ACC112 (cell line): ENCODE data around the gene PIK3R3.
"Not testable (repeated sequence)": the region's sequence is repeated elsewhere in the genome, so short reads cannot be mapped to it uniquely, and the experiment has no call there.

Experiments used
- H2AFZ ChIP-seq: fragments of 200-600 bp; sonication (generic); one replicate; pipeline ENCODE4 v1.6.0; 2017; ENCODE audit warnings: antibody characterized with exemption, low read length; ENCODE audit not compliant: unreplicated experiment
- H3K27ac ChIP-seq: fragments of 200-600 bp; sonication (generic); 2 replicates; pipeline ENCODE4 v1.5.1; 2014; ENCODE audit warnings: low read depth, mild to moderate bottlenecking, antibody characterized with exemption, low read length, moderate library complexity
- H3K27me3 ChIP-seq: fragments of 200-600 bp; sonication (generic); 2 replicates; pipeline ENCODE4 v1.6.1; 2014; ENCODE audit warnings: mild to moderate bottlenecking, antibody characterized with exemption, low read length, moderate library complexity, mixed read lengths; ENCODE audit not compliant: insufficient read depth
- H3K36me3 ChIP-seq: fragments of 200-600 bp; sonication (generic); 2 replicates; pipeline ENCODE4 v1.6.1; 2016; ENCODE audit warnings: mild to moderate bottlenecking, antibody characterized with exemption, low read length, moderate library complexity, mixed read lengths; ENCODE audit not compliant: insufficient read depth
- H3K4me1 ChIP-seq: fragments of 200-600 bp; sonication (generic); one replicate; pipeline ENCODE4 v1.6.1; 2016; ENCODE audit warnings: low read length, mixed read lengths; ENCODE audit not compliant: insufficient read depth, unreplicated experiment, control insufficient read depth
- H3K4me3 ChIP-seq: fragments of 200-600 bp; sonication (generic); 2 replicates; pipeline ENCODE4 v1.5.1; 2014; ENCODE audit warnings: mild to moderate bottlenecking, low read depth, low read length
- H3K79me2 ChIP-seq: fragments of 200-600 bp; sonication (generic); one replicate; pipeline ENCODE4 v1.6.0; 2016; ENCODE audit warnings: low read length; ENCODE audit not compliant: control insufficient read depth, unreplicated experiment, insufficient read depth

The PIK3R3 gene

GRCh38 chr1:46067652-46068051 lies 64.8 kb downstream of the PIK3R3 start:
- Histone ChIP-seq H2AFZ (no peak overlapping the region), H3K27ac (no peak overlapping the region), H3K4me1 (peaks cover 8% of the 10 kb centered on the region), H3K27me3 (no peaks in the 10 kb centered on the region), H3K4me3 (no peak overlapping the region), H3K79me2 (no peaks in the 10 kb centered on the region), H3K36me3 (peaks cover 3% of the 10 kb centered on the region; the same call in 1 of the 2 replicates)

GRCh38 chr1:46065405-46065804 lies 67.0 kb downstream of the PIK3R3 start:
- Histone ChIP-seq H3K79me2 (no peaks in the 10 kb centered on the region), H2AFZ (peak overlapping the region; percentile 13), H3K27ac (no peak overlapping the region), H3K4me1 (peaks cover 8% of the 10 kb centered on the region), H3K36me3 (peaks cover 16% of the 10 kb centered on the region; the same call in 1 of the 2 replicates), H3K4me3 (peak overlapping the region; percentile 1; the same call in 1 of the 2 replicates), H3K27me3 (no peaks in the 10 kb centered on the region)

GRCh38 chr1:46064708-46065107 lies 67.7 kb downstream of the PIK3R3 start:
- Histone ChIP-seq H3K27ac (no peak overlapping the region), H3K27me3 (no peaks in the 10 kb centered on the region), H3K4me1 (peaks cover 8% of the 10 kb centered on the region), H3K4me3 (no peak overlapping the region), H3K36me3 (peaks cover 15% of the 10 kb centered on the region; the same call in 1 of the 2 replicates), H3K79me2 (no peaks in the 10 kb centered on the region), H2AFZ (peak overlapping the region; percentile 13)

- peak overlapping the region; percentile 34 for H3K4me3 ChIP-seq
- H3K27me3 ChIP-seq, result no peaks in the 10 kb centered on the region
- H3K27ac ChIP-seq, result no peak overlapping the region
- H2AFZ ChIP-seq, result peak overlapping the region; percentile 40
- H3K4me1 ChIP-seq, result peaks cover 8% of the 10 kb centered on the region
- no peaks in the 10 kb centered on the region for H3K79me2 ChIP-seq
- H3K36me3 ChIP-seq, result peaks cover 22% of the 10 kb centered on the region
These were observed 69.6 kb downstream of the PIK3R3 start for GRCh38 chr1:46062651-46063319.

- Histone ChIP-seq H3K79me2 (no peaks in the 10 kb centered on the region), H3K36me3 (peaks cover 22% of the 10 kb centered on the region), H3K27ac (no peak overlapping the region)
These were observed 71.3 kb downstream of the PIK3R3 start for GRCh38 chr1:46061146-46061545.

GRCh38 chr1:46058936-46059335 lies 73.5 kb downstream of the PIK3R3 start:
- H3K79me2 ChIP-seq, result no peaks in the 10 kb centered on the region
- peaks cover 22% of the 10 kb centered on the region for H3K36me3 ChIP-seq
- no peak overlapping the region for H3K4me3 ChIP-seq
- H3K27me3 ChIP-seq, result no peaks in the 10 kb centered on the region
- H3K4me1 ChIP-seq, result no peaks in the 10 kb centered on the region
- H3K27ac ChIP-seq, result no peak overlapping the region
- H2AFZ ChIP-seq, result no peak overlapping the region

More at GRCh38 chr1:46061146-46061545, 71.3 kb downstream of the PIK3R3 start:
- Histone ChIP-seq H3K4me1 (peaks cover 8% of the 10 kb centered on the region), H3K4me3 (no peak overlapping the region), H3K27me3 (no peaks in the 10 kb centered on the region), H2AFZ (no peak overlapping the region)

- no peak overlapping the region for H3K4me3 ChIP-seq
- no peaks in the 10 kb centered on the region for H3K27me3 ChIP-seq
- H3K79me2 ChIP-seq, result no peaks in the 10 kb centered on the region
- no peaks in the 10 kb centered on the region for H3K4me1 ChIP-seq
- H3K27ac ChIP-seq, result no peak overlapping the region
- H2AFZ ChIP-seq, result no peak overlapping the region
- peaks cover 22% of the 10 kb centered on the region for H3K36me3 ChIP-seq
These were observed 74.6 kb downstream of the PIK3R3 start for GRCh38 chr1:46057781-46058180.

GRCh38 chr1:46057215-46057614 lies 75.2 kb downstream of the PIK3R3 start:
- H3K27me3 ChIP-seq, result not testable (repeated sequence)
- H3K36me3 ChIP-seq, result peaks cover 22% of the 10 kb centered on the region

GRCh38 chr1:46056325-46056724 lies 76.1 kb downstream of the PIK3R3 start:
- Histone ChIP-seq H3K79me2 (no peaks in the 10 kb centered on the region), H3K4me1 (no peaks in the 10 kb centered on the region), H2AFZ (no peak overlapping the region), H3K4me3 (no peak overlapping the region), H3K36me3 (peaks cover 17% of the 10 kb centered on the region), H3K27ac (no peak overlapping the region), H3K27me3 (no peaks in the 10 kb centered on the region)

More at GRCh38 chr1:46057215-46057614, 75.2 kb downstream of the PIK3R3 start:
- not testable (repeated sequence) for H3K4me1 ChIP-seq, H3K4me3 ChIP-seq, H3K79me2 ChIP-seq, H2AFZ ChIP-seq, H3K27ac ChIP-seq

- H2AFZ ChIP-seq, result no peak overlapping the region
- 0 out of 2 replicates have a peak, but pooled peaks cover under 1% of the 10 kb centered on the region for H3K36me3 ChIP-seq
- H3K27me3 ChIP-seq, result no peaks in the 10 kb centered on the region
These were observed 78.7 kb downstream of the PIK3R3 start for GRCh38 chr1:46053734-46054133.

GRCh38 chr1:46044116-46044515 lies 88.3 kb downstream of the PIK3R3 start:
- Histone ChIP-seq H3K4me3 (no peak overlapping the region), H3K79me2 (no peaks in the 10 kb centered on the region), H2AFZ (no peak overlapping the region), H3K27ac (no peak overlapping the region), H3K4me1 (peaks cover 13% of the 10 kb centered on the region), H3K27me3 (no peaks in the 10 kb centered on the region), H3K36me3 (0 out of 2 replicates have a peak, but pooled peaks cover 4% of the 10 kb centered on the region)

More at GRCh38 chr1:46053734-46054133, 78.7 kb downstream of the PIK3R3 start:
- no peak overlapping the region for H3K4me3 ChIP-seq
- no peaks in the 10 kb centered on the region for H3K79me2 ChIP-seq
- H3K4me1 ChIP-seq, result no peaks in the 10 kb centered on the region
- H3K27ac ChIP-seq, result no peak overlapping the region
